NB4 (cell line): ENCODE data around the gene C20orf144.

Experiments
- DNase-seq: peaks from one replicate; pipeline ENCODE4 v3.0.0; 2010; ENCODE audit warnings: low read depth
- H3K4me3 ChIP-seq: one replicate; pipeline ENCODE4 v1.5.1; 2011; ENCODE audit warnings: mild to moderate bottlenecking, low read depth, low read length, moderate library complexity
- CTCF ChIP-seq: IDR thresholded peaks from one replicate; pipeline ENCODE4 v1.5.1; 2012; ENCODE audit warnings: low read depth, low read length
- MYC ChIP-seq: IDR thresholded peaks from 2 replicates; pipeline ENCODE4 v1.6.1; 2011; ENCODE audit warnings: low read depth, low read length
- POLR2A ChIP-seq: IDR thresholded peaks from 2 replicates; pipeline ENCODE4 v1.6.1; 2011; ENCODE audit warnings: mild to moderate bottlenecking; ENCODE audit not compliant: insufficient read length; ENCODE audit errors: extremely low read depth
- TF ChIP-seq, protein P1 (sequence below): IDR thresholded peaks from 2 replicates; pipeline ENCODE4 v1.6.1; 2011; ENCODE audit warnings: low read depth, low read length

C20orf144 gene

DNA sequence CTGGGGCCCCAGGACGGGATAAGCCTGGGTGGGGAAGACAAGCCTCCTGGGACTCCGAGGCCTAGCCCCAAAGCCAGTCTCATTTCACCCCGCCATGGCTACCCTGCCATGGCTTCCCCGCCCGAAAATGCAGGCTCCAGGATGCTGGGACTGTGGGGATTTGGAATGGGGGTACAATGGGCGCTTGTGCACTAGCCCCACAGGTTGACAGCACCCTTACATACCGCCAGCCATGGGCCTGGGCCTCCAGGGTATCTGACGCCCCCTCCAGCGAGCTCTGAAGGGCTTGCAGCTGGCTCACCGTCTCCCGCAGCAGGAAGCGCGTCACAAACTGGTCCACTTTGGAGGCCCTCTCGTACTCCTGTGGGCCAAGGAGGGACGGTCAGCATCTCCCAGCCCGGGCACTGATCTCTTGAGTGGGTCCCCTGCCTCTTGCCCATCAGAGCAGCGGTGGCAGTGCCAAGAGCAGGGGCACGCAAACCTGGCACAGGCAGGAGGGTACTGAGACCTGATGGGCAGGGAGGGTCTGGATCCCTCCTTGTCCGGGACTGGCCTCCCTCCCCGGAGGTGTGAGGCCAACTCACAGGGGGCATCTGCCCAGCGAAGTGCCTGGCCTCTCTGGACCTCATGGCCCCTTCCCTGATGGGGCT lies 2.0 kb upstream of the C20orf144 start:
- no peak overlapping the region for H3K4me3 ChIP-seq
- DNase-seq: no peak
- TF ChIP-seq, protein P1, sequence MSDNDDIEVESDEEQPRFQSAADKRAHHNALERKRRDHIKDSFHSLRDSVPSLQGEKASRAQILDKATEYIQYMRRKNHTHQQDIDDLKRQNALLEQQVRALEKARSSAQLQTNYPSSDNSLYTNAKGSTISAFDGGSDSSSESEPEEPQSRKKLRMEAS: no peak

DNA sequence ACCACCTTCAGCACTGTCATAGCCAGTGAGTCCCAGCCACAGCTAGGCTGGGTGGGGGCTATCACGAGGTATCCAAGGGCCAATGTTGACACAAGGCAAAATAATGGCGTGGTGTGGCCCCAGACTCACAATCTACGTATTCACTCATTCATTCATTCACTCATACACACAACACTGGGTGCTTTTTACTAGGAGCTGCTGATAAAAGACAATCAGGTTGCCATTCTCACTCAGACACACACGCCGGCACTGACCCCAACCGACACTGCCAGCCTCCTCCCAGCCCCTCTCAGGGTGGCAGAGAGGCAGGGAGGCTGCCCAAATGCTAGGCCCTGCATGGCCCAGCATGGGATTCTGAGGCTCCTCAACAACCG lies 1.5 kb upstream of the C20orf144 start:
- H3K4me3 ChIP-seq: no peak overlapping the region
- no peak for DNase-seq
- TF ChIP-seq MYC (no peak), CTCF (no peak), POLR2A (no peak)
- TF ChIP-seq, protein P1: no peak

DNA sequence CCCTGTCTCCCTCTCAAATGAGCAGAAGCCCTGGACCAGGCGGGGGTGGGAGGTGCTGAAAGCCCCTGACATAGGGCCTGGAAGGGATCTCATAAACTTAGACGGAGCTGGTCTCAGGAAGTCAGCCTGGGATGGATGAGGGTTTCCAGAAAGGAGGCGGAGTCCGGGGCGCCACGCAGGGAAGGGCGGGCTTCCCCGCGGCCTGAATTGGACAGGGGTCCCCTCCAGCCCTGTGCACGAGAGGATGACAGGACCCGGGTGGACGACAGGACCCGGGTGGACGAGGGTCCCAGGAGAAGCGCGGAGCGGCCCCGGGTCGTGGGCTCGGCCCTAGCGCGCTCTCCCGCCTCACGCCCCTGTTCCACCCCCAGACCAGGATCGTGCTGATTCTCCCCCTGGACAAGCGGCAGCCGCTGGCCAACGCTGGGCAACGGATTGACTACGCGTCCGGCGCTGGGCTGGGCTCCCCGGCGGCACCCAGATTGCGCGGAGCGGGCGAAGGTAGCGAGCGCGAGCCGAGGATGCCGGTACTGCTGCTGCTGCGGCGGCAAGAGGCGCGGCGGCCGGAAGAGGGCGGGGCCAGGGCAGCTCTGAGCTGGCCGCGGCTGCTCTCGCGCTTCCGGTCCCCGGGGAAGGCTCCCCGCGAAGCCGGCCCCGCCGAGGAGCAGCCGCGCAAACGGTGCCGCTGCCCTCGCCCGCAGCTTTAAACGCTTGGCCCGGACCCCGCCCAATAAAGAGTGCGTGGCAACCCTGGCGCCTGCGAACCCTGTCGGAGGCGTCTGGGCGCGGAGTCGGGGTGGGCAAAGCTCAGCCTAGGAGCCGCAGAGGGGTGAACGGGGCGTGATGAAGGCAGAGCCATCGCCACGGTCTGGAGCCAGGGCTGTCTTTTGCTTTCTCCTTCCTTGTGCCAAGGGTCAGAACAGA lies 1.3 kb downstream of the C20orf144 start:
- peak; percentile 90 for DNase-seq
- no peak for TF ChIP-seq MYC
- TF ChIP-seq, protein P1: no peak
- TF ChIP-seq CTCF: no peak
- TF ChIP-seq POLR2A: peak; percentile 44

DNA sequence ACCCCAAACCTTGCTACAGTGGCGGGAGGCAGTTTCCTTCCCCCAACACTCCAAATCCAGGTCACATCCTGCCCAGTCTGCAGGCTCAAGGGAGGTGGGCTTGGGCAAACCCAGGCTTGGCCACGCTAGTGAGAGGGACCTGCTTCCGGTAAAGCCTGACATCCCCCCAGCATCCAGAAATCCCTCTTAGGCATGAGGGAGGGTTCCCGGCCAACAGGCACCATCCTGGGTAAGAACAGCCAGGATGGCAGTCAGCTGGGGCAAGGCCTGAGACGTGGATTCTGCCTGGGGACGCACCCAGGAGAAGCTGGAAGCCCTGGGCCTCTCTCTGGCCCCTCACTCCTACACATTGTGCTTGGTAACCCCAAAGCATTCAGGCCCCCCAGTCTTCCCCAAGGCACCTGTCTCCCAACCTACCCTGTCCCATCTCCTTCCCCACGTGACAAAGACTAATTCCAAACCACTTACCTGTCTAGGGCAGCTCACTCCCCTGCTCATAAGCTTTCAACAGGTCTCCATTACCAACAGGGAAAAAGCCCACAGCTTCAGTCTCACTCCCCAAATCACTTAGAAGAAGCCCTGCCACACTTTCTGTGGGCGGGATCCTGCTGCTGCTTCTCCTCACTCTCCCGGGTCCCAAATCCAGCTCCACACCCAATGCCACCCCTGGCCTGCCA lies 2.1 kb downstream of the C20orf144 start:
- DNase-seq: no peak
- peak overlapping the region; percentile 71 for H3K4me3 ChIP-seq
- TF ChIP-seq CTCF (no peak), MYC (no peak), POLR2A (no peak)
- TF ChIP-seq, protein P1: no peak

More for the DNA sequence above, 1.3 kb downstream of the C20orf144 start:
- H3K4me3 ChIP-seq: peak overlapping the region; percentile 71

GRCh38 chr20:33664762-33665144 lies 2.6 kb downstream of the C20orf144 start:
- DNase-seq: peak; percentile 29
- no peak for TF ChIP-seq MYC
- no peak for TF ChIP-seq POLR2A
- TF ChIP-seq, protein P1: no peak
- TF ChIP-seq CTCF: no peak
- no peak overlapping the region for H3K4me3 ChIP-seq
